OCI-LY7 (cell line): Measurements from ENCODE around the gene AFF3. TPM values are rescaled to one million over a fixed set of nuclear protein-coding genes. Genes with fewer than 3 reads are reported as not detected.

Experiments
- BruUV-seq: library from RNA; stranded (reverse); fragments of 400-500 nt; replicated peaks from 2 replicates; lab custom pipeline; 2021; lab: Mats Ljungman, UMichigan
- CTCF ChIA-PET: fragments of 300-600 bp; sonication (Branson Sonifier 250); formaldehyde crosslinking; loops from one replicate; lab custom pipeline; 2022; ENCODE audit warnings: antibody characterized with exemption; ENCODE audit not compliant: unreplicated experiment; lab: Charles Lee
- POLR2A ChIA-PET: fragments of 300-600 bp; sonication (Branson Sonifier 250); formaldehyde crosslinking; loops from one replicate; lab custom pipeline; 2022; ENCODE audit warnings: antibody characterized with exemption; lab: Charles Lee
- DNase-seq: peaks from one replicate; pipeline ENCODE4 v3.0.0-alpha.2; 2015; ENCODE audit warnings: low spot score
- H2AFZ ChIP-seq: fragments of 200-600 bp; sonication (generic), shearing (Covaris generic); 2 replicates; pipeline ENCODE4 v1.6.1; 2014; ENCODE audit warnings: mild to moderate bottlenecking, antibody characterized with exemption, low read length, moderate library complexity
- H3K27ac ChIP-seq: fragments of 200-600 bp; sonication (generic); 2 replicates; pipeline ENCODE4 v1.5.1; 2014; ENCODE audit warnings: mixed run types, low read depth, mild to moderate bottlenecking, moderate library complexity, low read length, inconsistent platforms; ENCODE audit not compliant: poor library complexity, severe bottlenecking
- H3K36me3 ChIP-seq: fragments of 200-600 bp; sonication (generic); 2 replicates; pipeline ENCODE4 v1.6.1; 2014; ENCODE audit warnings: mild to moderate bottlenecking, antibody characterized with exemption, low read length, moderate library complexity, mixed read lengths; ENCODE audit not compliant: insufficient read depth
- H3K4me1 ChIP-seq: fragments of 200-600 bp; sonication (generic); 2 replicates; pipeline ENCODE4 v1.5.1; 2014; ENCODE audit warnings: mild to moderate bottlenecking, low read length; ENCODE audit not compliant: insufficient read depth, poor library complexity, severe bottlenecking
- H3K4me2 ChIP-seq: fragments of 200-600 bp; sonication (generic); 2 replicates; pipeline ENCODE4 v1.6.1; 2014; ENCODE audit warnings: mild to moderate bottlenecking, low read length
- H3K4me3 ChIP-seq: fragments of 200-600 bp; sonication (generic); 2 replicates; pipeline ENCODE4 v1.5.1; 2014; ENCODE audit warnings: mild to moderate bottlenecking, low read depth, low read length; ENCODE audit not compliant: poor library complexity, severe bottlenecking
- H3K79me2 ChIP-seq: fragments of 200-600 bp; sonication (generic); 2 replicates; pipeline ENCODE4 v1.6.1; 2016; ENCODE audit warnings: low read depth, mild to moderate bottlenecking, low read length, moderate library complexity, mixed read lengths; ENCODE audit not compliant: insufficient read depth
- H3K9me2 ChIP-seq: fragments of 200-600 bp; sonication (generic); 2 replicates; pipeline ENCODE4 v1.6.1; 2016; ENCODE audit warnings: mild to moderate bottlenecking, low read length, mixed read lengths; ENCODE audit not compliant: insufficient read depth
- H3K9me3 ChIP-seq: fragments of 200-600 bp; sonication (generic); 2 replicates; pipeline ENCODE4 v1.6.1; 2014; ENCODE audit warnings: mild to moderate bottlenecking, mixed run types, low read length, mixed read lengths
- H4K20me1 ChIP-seq: fragments of 200-600 bp; sonication (generic); 2 replicates; pipeline ENCODE4 v1.6.1; 2014; ENCODE audit warnings: mild to moderate bottlenecking, antibody characterized with exemption, low read length, moderate library complexity, mixed read lengths; ENCODE audit not compliant: insufficient read depth
- EZH2phosphoT487 ChIP-seq: fragments of 200-600 bp; sonication (generic); IDR thresholded peaks from 2 replicates; pipeline ENCODE4 v1.6.1; 2018; ENCODE audit warnings: low read depth, borderline replicate concordance, mild to moderate bottlenecking, mixed run types, antibody characterized with exemption, low read length, moderate library complexity, mixed read lengths
- intact Hi-C: fragments of 100-400 bp; cut with micrococcal nuclease; formaldehyde crosslinking; loops from one replicate; pipeline ENCODE4 v1.10.0; 2022; ENCODE audit not compliant: unreplicated experiment
- total RNA-seq, 2 experiments: library from RNA; depleted of rRNA in 1 of 2; stranded (reverse); fragments of >200 nt in 1 of 2; shearing (Covaris generic) in 1 of 2; gene quantifications; 2 replicates each; pipeline ENCODE4 v1.2.3, GENCODE V29; 2014 to 2022
- TF ChIP-seq, protein P1 (sequence below): fragments of 200-600 bp; sonication (generic); conservative IDR thresholded peaks from 2 replicates; pipeline ENCODE4 v1.5.1; 2014; ENCODE audit warnings: mild to moderate bottlenecking, antibody characterized with exemption, low read length, moderate library complexity, mixed read lengths

The AFF3 gene
- total RNA-seq, 2 experiments from 2014 or later: 131 to 133 TPM

DNA sequence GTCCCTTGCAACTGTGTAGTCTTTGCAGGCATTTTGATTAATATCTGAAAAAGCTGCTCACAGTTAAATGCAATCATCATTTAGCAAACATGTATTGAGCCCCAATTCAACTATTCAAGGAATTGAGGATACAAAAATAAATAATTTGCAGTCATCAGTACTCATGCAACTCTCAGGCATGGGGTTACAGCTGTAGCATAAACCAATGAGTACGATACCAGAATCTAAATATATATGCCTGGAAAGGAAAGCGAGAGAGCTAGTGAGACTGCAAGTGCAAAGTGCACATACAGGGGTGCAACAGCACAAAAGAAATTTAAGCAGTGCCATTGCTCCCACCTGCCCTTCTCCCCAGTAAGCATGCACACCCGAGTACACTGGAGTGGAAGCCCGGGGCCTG is 216.4 kb downstream of the AFF3 start:
- H3K27ac ChIP-seq: no peak overlapping the region
- CTCF ChIA-PET: no interaction called here

DNA sequence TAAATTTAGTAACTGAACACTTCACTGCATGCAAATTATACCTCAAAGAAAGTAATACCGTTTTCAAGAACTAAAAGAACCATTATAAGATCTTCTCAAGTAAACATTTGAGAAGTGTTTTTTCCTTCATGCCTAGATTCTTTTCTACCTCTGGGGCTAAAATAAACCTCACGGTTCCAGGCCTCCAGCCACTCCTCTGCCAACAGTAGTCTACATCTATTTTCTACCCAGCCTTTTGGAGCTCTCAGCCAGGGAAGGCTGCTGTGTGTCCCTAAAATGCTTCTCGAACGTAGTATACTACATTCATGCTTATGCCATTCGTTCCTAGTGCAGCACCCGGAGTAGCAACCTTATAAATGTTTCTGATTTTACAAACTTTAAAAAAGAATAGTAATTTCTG is 219.7 kb downstream of the AFF3 start:
- BruUV-seq: no TSS peak
- H3K4me1 ChIP-seq: peaks cover 17% of the 10 kb centered on the region
- H3K27ac ChIP-seq: no peak overlapping the region
- TF ChIP-seq, protein P1, sequence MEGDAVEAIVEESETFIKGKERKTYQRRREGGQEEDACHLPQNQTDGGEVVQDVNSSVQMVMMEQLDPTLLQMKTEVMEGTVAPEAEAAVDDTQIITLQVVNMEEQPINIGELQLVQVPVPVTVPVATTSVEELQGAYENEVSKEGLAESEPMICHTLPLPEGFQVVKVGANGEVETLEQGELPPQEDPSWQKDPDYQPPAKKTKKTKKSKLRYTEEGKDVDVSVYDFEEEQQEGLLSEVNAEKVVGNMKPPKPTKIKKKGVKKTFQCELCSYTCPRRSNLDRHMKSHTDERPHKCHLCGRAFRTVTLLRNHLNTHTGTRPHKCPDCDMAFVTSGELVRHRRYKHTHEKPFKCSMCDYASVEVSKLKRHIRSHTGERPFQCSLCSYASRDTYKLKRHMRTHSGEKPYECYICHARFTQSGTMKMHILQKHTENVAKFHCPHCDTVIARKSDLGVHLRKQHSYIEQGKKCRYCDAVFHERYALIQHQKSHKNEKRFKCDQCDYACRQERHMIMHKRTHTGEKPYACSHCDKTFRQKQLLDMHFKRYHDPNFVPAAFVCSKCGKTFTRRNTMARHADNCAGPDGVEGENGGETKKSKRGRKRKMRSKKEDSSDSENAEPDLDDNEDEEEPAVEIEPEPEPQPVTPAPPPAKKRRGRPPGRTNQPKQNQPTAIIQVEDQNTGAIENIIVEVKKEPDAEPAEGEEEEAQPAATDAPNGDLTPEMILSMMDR: no peak
- peaks cover 13% of the 10 kb centered on the region; the same call in 1 of the 2 replicates for H3K9me3 ChIP-seq
- ChIA-PET POLR2A (interaction anchor here (0.9 to 1.4 kb wide), 4 partner anchors 10 to 20 kb away, joined by 3 to 6 read pairs (median 4); no protein-coding TSS in a partner anchor), CTCF (no interaction called here)
- no peak overlapping the region for H3K4me3 ChIP-seq
- H3K9me2 ChIP-seq: peaks cover 4% of the 10 kb centered on the region; the same call in 1 of the 2 replicates
- intact Hi-C loops: no loop called here
- no peak overlapping the region for H2AFZ ChIP-seq
- H3K4me2 ChIP-seq: no peak overlapping the region
- peaks cover 37% of the 10 kb centered on the region for H3K36me3 ChIP-seq
- H4K20me1 ChIP-seq: no peaks in the 10 kb centered on the region
- no peak for DNase-seq
- H3K79me2 ChIP-seq: peaks cover 22% of the 10 kb centered on the region; the same call in 1 of the 2 replicates

More for the DNA sequence above, 216.4 kb downstream of the AFF3 start:
- Histone ChIP-seq H3K36me3 (peaks cover 55% of the 10 kb centered on the region), H3K9me3 (peaks cover 13% of the 10 kb centered on the region; the same call in 1 of the 2 replicates), H3K9me2 (no peaks in the 10 kb centered on the region), H3K4me1 (peaks cover 23% of the 10 kb centered on the region), H3K79me2 (peaks cover 5% of the 10 kb centered on the region; the same call in 1 of the 2 replicates), H4K20me1 (no peaks in the 10 kb centered on the region), H3K4me3 (no peak overlapping the region), H2AFZ (no peak overlapping the region), H3K4me2 (no peak overlapping the region)
- intact Hi-C loops: no loop called here
- BruUV-seq: no TSS peak
- TF ChIP-seq, protein P1: no peak
- no peak for TF ChIP-seq EZH2phosphoT487
- no peak for DNase-seq
- POLR2A ChIA-PET: no interaction called here

DNA sequence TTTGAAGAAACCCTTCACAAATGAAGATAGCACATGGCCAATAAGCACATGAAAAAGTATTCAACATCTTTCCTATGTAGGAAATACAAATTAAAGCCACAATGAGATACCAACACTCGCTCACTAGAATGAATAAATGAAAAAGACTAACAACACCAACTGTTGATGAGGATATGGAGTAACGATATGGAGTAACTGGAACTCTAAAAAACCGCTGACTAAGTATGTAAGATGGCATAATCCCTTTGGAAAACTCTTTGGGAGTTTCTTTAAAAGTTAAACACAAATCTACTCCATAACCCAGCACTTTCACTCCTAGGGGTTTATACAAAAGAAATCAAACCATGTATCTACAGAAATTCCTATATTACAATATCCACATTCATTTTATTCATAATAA is 220.5 kb downstream of the AFF3 start:
- no TSS peak for BruUV-seq
- intact Hi-C loops: no loop called here
- Histone ChIP-seq H2AFZ (no peak overlapping the region), H3K36me3 (peaks cover 37% of the 10 kb centered on the region), H3K4me1 (peaks cover 17% of the 10 kb centered on the region), H4K20me1 (no peaks in the 10 kb centered on the region), H3K27ac (no peak overlapping the region), H3K9me2 (peaks cover 4% of the 10 kb centered on the region; the same call in 1 of the 2 replicates), H3K4me2 (no peak overlapping the region), H3K9me3 (peaks cover 13% of the 10 kb centered on the region; the same call in 1 of the 2 replicates), H3K79me2 (peaks cover 22% of the 10 kb centered on the region; the same call in 1 of the 2 replicates), H3K4me3 (no peak overlapping the region)
- ChIA-PET CTCF (no interaction called here), POLR2A (interaction anchor here (0.7 to 0.9 kb wide), 2 partner anchors 21 to 239 kb away, joined by 3 to 5 read pairs; no protein-coding TSS in a partner anchor)
- no peak for DNase-seq
- TF ChIP-seq EZH2phosphoT487: no peak
- TF ChIP-seq, protein P1: no peak
